Measurements from ENCODE around the gene STX18. TPM values are rescaled to one million over a fixed set of nuclear protein-coding genes. Genes with fewer than 3 reads are reported as not detected.

STX18 gene
- total RNA-seq, 1 experiment from 2014 or later: 18.5 TPM

DNA sequence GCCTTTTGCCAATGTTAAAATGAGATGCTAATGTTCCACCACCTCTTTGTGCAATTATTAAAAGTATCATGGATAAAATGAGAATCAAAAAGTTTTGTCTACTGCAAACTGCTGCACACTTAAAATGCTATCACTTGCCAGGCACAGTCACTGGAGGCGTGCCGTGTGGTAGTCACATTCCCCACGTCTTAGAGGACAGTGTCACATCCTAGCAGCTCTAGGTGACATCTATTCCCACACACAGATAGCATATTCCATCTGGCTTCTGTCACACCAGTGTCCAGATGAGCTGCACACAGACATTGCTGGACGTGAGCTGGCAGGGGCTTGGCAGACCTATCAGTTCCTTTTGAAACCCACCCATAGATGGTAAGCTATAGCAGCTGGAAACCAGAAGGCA lies 107.9 kb downstream of the STX18 start:
- ATAC-seq: no peak
- no peaks in the 10 kb centered on the region for H3K9me3 ChIP-seq (ENCODE audit: control insufficient read depth in 1 of 2, insufficient read depth in 1 of 2, low read depth in 1 of 2, low read length in 2 of 2)
- no peak overlapping the region for H3K27ac ChIP-seq (ENCODE audit: low read depth, low read length)
- BruUV-seq (replicated peaks): no TSS peak
- no peaks in the 10 kb centered on the region for H4K20me1 ChIP-seq (ENCODE audit: insufficient read depth)
- H3K27me3 ChIP-seq (ENCODE audit: insufficient read depth, low read length): no peaks in the 10 kb centered on the region
- H3K4me1 ChIP-seq (ENCODE audit: control insufficient read depth in 1 of 2, insufficient read depth in 2 of 2, low read length in 2 of 2): peaks cover 0 to 7% of the 10 kb centered on the region in 2 experiments; a peak in 1 of 4 replicates
- H3K9ac ChIP-seq (ENCODE audit: low read length): no peak overlapping the region
- ChIA-PET CTCF (interaction anchor here (1.6 kb wide), 1 partner anchor 174 kb away, joined by 5 read pairs; no protein-coding TSS in a partner anchor), POLR2A (no interaction called here), RAD21 (ENCODE audit: low non-redundant PET in 1 of 2, low total read pairs in 2 of 2, uncharacterized antibody in 2 of 2, unreplicated experiment in 2 of 2) (no interaction called here)
- no peak for DNase-seq (ENCODE audit: low read depth, low spot score)
- no peaks in the 10 kb centered on the region for H3K9me2 ChIP-seq (ENCODE audit: insufficient read depth)
- peaks cover 0 to 2% of the 10 kb centered on the region in 2 experiments; a peak in 2 of 4 replicates for H3K36me3 ChIP-seq (ENCODE audit: control insufficient read depth in 1 of 2, insufficient read depth in 2 of 2, low read length in 2 of 2)
- no peak overlapping the region for H3K4me3 ChIP-seq (replicated peaks in 1 of 2; ENCODE audit: low read depth in 1 of 2, low read length in 2 of 2)
- no peak overlapping the region for H2AFZ ChIP-seq (ENCODE audit: low read depth, low read length, poor library complexity, severe bottlenecking)
- intact Hi-C loops (cut with micrococcal nuclease): no loop called here
- TF ChIP-seq JUND (IDR thresholded peaks at IDR 0.05) (no peak), RAD21 (IDR thresholded peaks at IDR 0.05; ENCODE audit: low read depth) (no peak), SRF (IDR thresholded peaks at IDR 0.05; ENCODE audit: low read depth) (no peak), FOSL1 (IDR thresholded peaks at IDR 0.05; ENCODE audit: low read depth) (no peak), TCF7L2 (IDR thresholded peaks at IDR 0.05; ENCODE audit: borderline replicate concordance, extremely low read depth, insufficient read depth, insufficient read length) (no peak), POLR2AphosphoS5 (IDR thresholded peaks at IDR 0.05; ENCODE audit: low read depth, low read length) (no peak), CEBPB (IDR thresholded peaks at IDR 0.05; ENCODE audit: low read depth) (no peak), ELF1 (IDR thresholded peaks at IDR 0.05; ENCODE audit: borderline replicate concordance, low read depth) (no peak), ZFX (IDR thresholded peaks at IDR 0.05) (no peak), SIN3A (IDR thresholded peaks at IDR 0.05; ENCODE audit: low read depth) (no peak), ZNF274 (IDR thresholded peaks at IDR 0.05; ENCODE audit: low read depth, low read length) (no peak), EZH2phosphoT487 (IDR thresholded peaks at IDR 0.05; ENCODE audit: borderline replicate concordance) (no peak), EGR1 (IDR thresholded peaks at IDR 0.05; ENCODE audit: low read depth) (no peak)
- TF ChIP-seq, protein P1, sequence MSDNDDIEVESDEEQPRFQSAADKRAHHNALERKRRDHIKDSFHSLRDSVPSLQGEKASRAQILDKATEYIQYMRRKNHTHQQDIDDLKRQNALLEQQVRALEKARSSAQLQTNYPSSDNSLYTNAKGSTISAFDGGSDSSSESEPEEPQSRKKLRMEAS (IDR thresholded peaks at IDR 0.05): no peak
- TF ChIP-seq, protein P2, sequence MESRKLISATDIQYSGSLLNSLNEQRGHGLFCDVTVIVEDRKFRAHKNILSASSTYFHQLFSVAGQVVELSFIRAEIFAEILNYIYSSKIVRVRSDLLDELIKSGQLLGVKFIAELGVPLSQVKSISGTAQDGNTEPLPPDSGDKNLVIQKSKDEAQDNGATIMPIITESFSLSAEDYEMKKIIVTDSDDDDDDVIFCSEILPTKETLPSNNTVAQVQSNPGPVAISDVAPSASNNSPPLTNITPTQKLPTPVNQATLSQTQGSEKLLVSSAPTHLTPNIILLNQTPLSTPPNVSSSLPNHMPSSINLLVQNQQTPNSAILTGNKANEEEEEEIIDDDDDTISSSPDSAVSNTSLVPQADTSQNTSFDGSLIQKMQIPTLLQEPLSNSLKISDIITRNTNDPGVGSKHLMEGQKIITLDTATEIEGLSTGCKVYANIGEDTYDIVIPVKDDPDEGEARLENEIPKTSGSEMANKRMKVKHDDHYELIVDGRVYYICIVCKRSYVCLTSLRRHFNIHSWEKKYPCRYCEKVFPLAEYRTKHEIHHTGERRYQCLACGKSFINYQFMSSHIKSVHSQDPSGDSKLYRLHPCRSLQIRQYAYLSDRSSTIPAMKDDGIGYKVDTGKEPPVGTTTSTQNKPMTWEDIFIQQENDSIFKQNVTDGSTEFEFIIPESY (IDR thresholded peaks at IDR 0.05; ENCODE audit: extremely low read depth, insufficient replicate concordance, low read length): no peak
- TF ChIP-seq, protein P3, sequence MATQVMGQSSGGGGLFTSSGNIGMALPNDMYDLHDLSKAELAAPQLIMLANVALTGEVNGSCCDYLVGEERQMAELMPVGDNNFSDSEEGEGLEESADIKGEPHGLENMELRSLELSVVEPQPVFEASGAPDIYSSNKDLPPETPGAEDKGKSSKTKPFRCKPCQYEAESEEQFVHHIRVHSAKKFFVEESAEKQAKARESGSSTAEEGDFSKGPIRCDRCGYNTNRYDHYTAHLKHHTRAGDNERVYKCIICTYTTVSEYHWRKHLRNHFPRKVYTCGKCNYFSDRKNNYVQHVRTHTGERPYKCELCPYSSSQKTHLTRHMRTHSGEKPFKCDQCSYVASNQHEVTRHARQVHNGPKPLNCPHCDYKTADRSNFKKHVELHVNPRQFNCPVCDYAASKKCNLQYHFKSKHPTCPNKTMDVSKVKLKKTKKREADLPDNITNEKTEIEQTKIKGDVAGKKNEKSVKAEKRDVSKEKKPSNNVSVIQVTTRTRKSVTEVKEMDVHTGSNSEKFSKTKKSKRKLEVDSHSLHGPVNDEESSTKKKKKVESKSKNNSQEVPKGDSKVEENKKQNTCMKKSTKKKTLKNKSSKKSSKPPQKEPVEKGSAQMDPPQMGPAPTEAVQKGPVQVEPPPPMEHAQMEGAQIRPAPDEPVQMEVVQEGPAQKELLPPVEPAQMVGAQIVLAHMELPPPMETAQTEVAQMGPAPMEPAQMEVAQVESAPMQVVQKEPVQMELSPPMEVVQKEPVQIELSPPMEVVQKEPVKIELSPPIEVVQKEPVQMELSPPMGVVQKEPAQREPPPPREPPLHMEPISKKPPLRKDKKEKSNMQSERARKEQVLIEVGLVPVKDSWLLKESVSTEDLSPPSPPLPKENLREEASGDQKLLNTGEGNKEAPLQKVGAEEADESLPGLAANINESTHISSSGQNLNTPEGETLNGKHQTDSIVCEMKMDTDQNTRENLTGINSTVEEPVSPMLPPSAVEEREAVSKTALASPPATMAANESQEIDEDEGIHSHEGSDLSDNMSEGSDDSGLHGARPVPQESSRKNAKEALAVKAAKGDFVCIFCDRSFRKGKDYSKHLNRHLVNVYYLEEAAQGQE (IDR thresholded peaks at IDR 0.05; ENCODE audit: low read depth): no peak
- no peak overlapping the region for H3K4me2 ChIP-seq (ENCODE audit: low read length)
- no peaks in the 10 kb centered on the region for H3K79me2 ChIP-seq (ENCODE audit: insufficient read depth, low read length)
